Transverse colon (tissue), 4 donors: Measurements from ENCODE around the gene ATG13. TPM values are rescaled to one million over a fixed set of nuclear protein-coding genes. Genes with fewer than 3 reads are reported as not detected.
A peak's percentile ranks its signal among the peaks of the same experiment; 100 is the strongest.

Experiments used
- DNase-seq: peaks from one replicate; pipeline ENCODE4 v3.0.0-alpha.2; 2019
- H3K27ac ChIP-seq, 4 donors: fragments of 200-600 bp; sonication (generic); 2 replicates each; pipeline ENCODE4 v1.5.1; 2016 to 2018; ENCODE audit warnings: inconsistent platforms in 4 of 4
- H3K27me3 ChIP-seq: fragments of 200-600 bp; sonication (generic); 2 replicates; pipeline ENCODE4 v1.5.1; 2017; ENCODE audit warnings: inconsistent platforms
- H3K36me3 ChIP-seq, 4 donors: fragments of 200-600 bp; sonication (generic); 2 replicates each; pipeline ENCODE4 v1.5.1; 2017 to 2019; ENCODE audit warnings: inconsistent platforms in 4 of 4
- H3K4me1 ChIP-seq, 4 donors: fragments of 200-600 bp; sonication (generic); 2 replicates each; pipeline ENCODE4 v1.5.1; 2017 to 2020; ENCODE audit warnings: inconsistent platforms in 4 of 4
- H3K4me3 ChIP-seq, 4 donors: fragments of 200-600 bp; sonication (generic); 1 replicate in 1 of 4; 2 replicates in 3 of 4; pipeline versions ENCODE4 v1.5.1 to v1.6.1; 2017 to 2019; ENCODE audit warnings: inconsistent platforms in 4 of 4
- H3K9me3 ChIP-seq, 2 donors: fragments of 200-600 bp; sonication (generic); 2 replicates each; pipeline ENCODE4 v1.5.1; 2017 to 2019; ENCODE audit warnings: inconsistent platforms in 2 of 2
- CTCF ChIP-seq, 5 experiments: fragments of 200-600 bp in 3 of 5; fragments of 450-650 bp in 2 of 5; sonication (generic) in 3 of 5; IDR thresholded peaks; 1 replicate in 2 of 5; 2 replicates in 3 of 5; pipeline ENCODE4 v1.5.1; 2016 to 2017; ENCODE audit warnings: antibody characterized with exemption in 5 of 5, inconsistent platforms in 3 of 5, mild to moderate bottlenecking in 2 of 5, moderate library complexity in 1 of 5
- EP300 ChIP-seq: sonication (generic); formaldehyde crosslinking; IDR thresholded peaks from one replicate; pipeline ENCODE4 v1.6.1; 2017; ENCODE audit warnings: antibody characterized with exemption, low read depth
- POLR2A ChIP-seq: fragments of 450-650 bp; IDR thresholded peaks from one replicate; pipeline ENCODE4 v1.6.1; 2016; ENCODE audit warnings: antibody characterized with exemption, mild to moderate bottlenecking, moderate library complexity
- POLR2AphosphoS5 ChIP-seq, 3 donors: sonication (generic); formaldehyde crosslinking; IDR thresholded peaks; one replicate each; pipeline ENCODE4 v1.6.1; 2016; ENCODE audit warnings: antibody characterized with exemption in 3 of 3
- WGBS, 2 donors: methylation state at CpG; one replicate each; pipeline ENCODE4 v1.1.5; 2018; ENCODE audit warnings: low coverage in 1 of 2; 5-methylcytosine and 5-hydroxymethylcytosine counted together
- in situ Hi-C, 4 donors: fragments of 200-750 bp; cut with MboI; loops; one replicate each; pipeline versions ENCODE4 v1.15.0 to v1.15.1; 2017; ENCODE audit warnings: low sequenced_read_pairs in 3 of 4, low pct_ligation_motif_present in 1 of 4, low pct_unique_long_range_greater_than_20kb in 1 of 4
- intact Hi-C: fragments of 100-400 bp; cut with DNase I; formaldehyde crosslinking; loops from one replicate; pipeline ENCODE4 v1.15.1; 2023; ENCODE audit warnings: low total_unique reads
- total RNA-seq, 4 donors: library from RNA; depleted of rRNA; stranded (reverse); fragments of >200 nt; gene quantifications; one replicate each; pipeline ENCODE4 v1.1.0, GENCODE V29; 2016

Gene ATG13
- total RNA-seq, 4 donors from 2014 or later, result 40.8 to 128 (median 112) TPM

- H3K9me3 ChIP-seq, result no peaks in the 10 kb centered on the region
- in situ Hi-C loops (no loop called here), intact Hi-C loops (no loop called here)
- H3K27ac ChIP-seq, result peak overlapping the region; percentile 16 to 48 (median 26)
- no peak for TF ChIP-seq POLR2AphosphoS5 (IDR thresholded peaks at IDR 0.05)
- TF ChIP-seq EP300, result no peak
- no peak for TF ChIP-seq CTCF (IDR thresholded peaks at IDR 0.05)
- peaks cover 0 to 19% (median 9%) of the 10 kb centered on the region in 4 donors for H3K36me3 ChIP-seq
- H3K27me3 ChIP-seq, result no peaks in the 10 kb centered on the region
- peaks cover 0 to 8% (median 1%) of the 10 kb centered on the region in 4 donors for H3K4me1 ChIP-seq
- 84 to 100% methylated on average over 1 to 15 of the region's 15 CpGs for WGBS, 2 donors
- no peak for DNase-seq
- H3K4me3 ChIP-seq, result no peak overlapping the region
Measured at GRCh38 chr11:46686886-46687795, 69.8 kb downstream of the ATG13 start.

- DNase-seq, result no peak
- peaks cover 0 to 36% (median 15%) of the 10 kb centered on the region in 4 donors for H3K36me3 ChIP-seq
- H3K4me3 ChIP-seq, result no peak overlapping the region
- peaks cover 0 to 9% (median 0%) of the 10 kb centered on the region in 4 donors for H3K4me1 ChIP-seq
- in situ Hi-C loops (no loop called here), intact Hi-C loops (no loop called here)
- TF ChIP-seq POLR2AphosphoS5 (IDR thresholded peaks at IDR 0.05) (no peak), CTCF (IDR thresholded peaks at IDR 0.05) (no peak), POLR2A (no peak)
- no peak overlapping the region for H3K27ac ChIP-seq
- H3K27me3 ChIP-seq, result no peaks in the 10 kb centered on the region
- H3K9me3 ChIP-seq, result no peaks in the 10 kb centered on the region
- 100% methylated on average over 1 of the region's 1 CpG for WGBS, 2 donors
Measured at GRCh38 chr11:46690702-46691101, 73.3 kb downstream of the ATG13 start.

GRCh38 chr11:46692450-46692849, 75.1 kb downstream of the ATG13 start:
- Histone ChIP-seq H3K27me3 (no peaks in the 10 kb centered on the region), H3K4me3 (no peak overlapping the region), H3K27ac (no peak overlapping the region), H3K9me3 (no peaks in the 10 kb centered on the region), H3K4me1 (peaks cover 0 to 19% (median 5%) of the 10 kb centered on the region in 4 donors), H3K36me3 (peaks cover 0 to 27% (median 9%) of the 10 kb centered on the region in 4 donors)
- in situ Hi-C loops, result no loop called here
- TF ChIP-seq EP300 (no peak), POLR2A (no peak), CTCF (IDR thresholded peaks at IDR 0.05) (no peak), POLR2AphosphoS5 (IDR thresholded peaks at IDR 0.05) (no peak)
- intact Hi-C loops, result no loop called here
- WGBS, 2 donors, result 90 to 94% methylated on average over 2 to 4 of the region's 4 CpGs
- no peak for DNase-seq

GRCh38 chr11:46693597-46694012, 76.3 kb downstream of the ATG13 start:
- in situ Hi-C loops (no loop called here), intact Hi-C loops (no loop called here)
- DNase-seq, result no peak
- 58% methylated on average over 2 of the region's 2 CpGs; no CpG with 5 or more reads in 1 of the 2 donors for WGBS, 2 donors
- H3K9me3 ChIP-seq, result no peaks in the 10 kb centered on the region
- no peak overlapping the region for H3K4me3 ChIP-seq
- peaks cover 0 to 26% (median 16%) of the 10 kb centered on the region in 4 donors for H3K4me1 ChIP-seq
- H3K27ac ChIP-seq, result peak overlapping the region in 3 of 4 donors; percentile 10 to 57 (median 28)
- TF ChIP-seq CTCF (IDR thresholded peaks at IDR 0.05) (no peak), EP300 (no peak), POLR2AphosphoS5 (IDR thresholded peaks at IDR 0.05) (no peak), POLR2A (no peak)
- no peaks in the 10 kb centered on the region for H3K27me3 ChIP-seq
- H3K36me3 ChIP-seq, result peaks cover 0 to 23% (median 7%) of the 10 kb centered on the region in 4 donors
